Fibroblast of skin of back (primary cell): ENCODE measurements around the gene HDDC3.
"Not testable (repeated sequence)": the region's sequence is repeated elsewhere in the genome, so short reads cannot be mapped to it uniquely, and the experiment has no call there.

ENCODE experiments used
- DNase-seq: peaks from one replicate; pipeline ENCODE4 v3.0.0-alpha.2; 2013

Gene HDDC3

GRCh38 chr15:90929246-90930019, 2.9 kb downstream of the HDDC3 start:
- DNase-seq: no peak

GRCh38 chr15:90928106-90928505, 4.2 kb downstream of the HDDC3 start:
- DNase-seq: not testable (repeated sequence)

GRCh38 chr15:90926766-90927165, 5.6 kb downstream of the HDDC3 start:
- not testable (repeated sequence) for DNase-seq

GRCh38 chr15:90924375-90924774, 8.0 kb downstream of the HDDC3 start:
- DNase-seq: no peak

- not testable (repeated sequence) for DNase-seq
These were observed 9.5 kb downstream of the HDDC3 start for GRCh38 chr15:90922712-90923322.

GRCh38 chr15:90921887-90922286, 10.5 kb downstream of the HDDC3 start:
- no peak for DNase-seq

GRCh38 chr15:90918835-90919234, 13.5 kb downstream of the HDDC3 start:
- DNase-seq: no peak

- DNase-seq: no peak
These were observed 14.1 kb downstream of the HDDC3 start for GRCh38 chr15:90918034-90918788.

- no peak for DNase-seq
These were observed 14.8 kb downstream of the HDDC3 start for GRCh38 chr15:90917569-90917968.

- no peak for DNase-seq
These were observed 15.9 kb downstream of the HDDC3 start for GRCh38 chr15:90916461-90916860.

- DNase-seq: no peak
These were observed 16.4 kb downstream of the HDDC3 start for GRCh38 chr15:90915808-90916440.

- no peak for DNase-seq
These were observed 17.0 kb downstream of the HDDC3 start for GRCh38 chr15:90915216-90915807.

GRCh38 chr15:90914305-90915080, 17.9 kb downstream of the HDDC3 start:
- DNase-seq: no peak

- DNase-seq: no peak
These were observed 18.9 kb downstream of the HDDC3 start for GRCh38 chr15:90913398-90913944.

GRCh38 chr15:90912770-90913075, 19.6 kb downstream of the HDDC3 start:
- no peak for DNase-seq

GRCh38 chr15:90911906-90912769, 20.2 kb downstream of the HDDC3 start:
- DNase-seq: no peak

GRCh38 chr15:90911302-90911623, 21.1 kb downstream of the HDDC3 start:
- DNase-seq: no peak

GRCh38 chr15:90910441-90911301, 21.7 kb downstream of the HDDC3 start:
- no peak for DNase-seq

- no peak for DNase-seq
These were observed 22.4 kb downstream of the HDDC3 start for GRCh38 chr15:90909976-90910375.

GRCh38 chr15:90909449-90909848, 22.9 kb downstream of the HDDC3 start:
- DNase-seq: not testable (repeated sequence)
